ENCODE measurements around the gene PLA2G4E.

The PLA2G4E gene

GRCh38 chr15:41955100-41955499 lies 65.7 kb downstream of the PLA2G4E start:
- no peak for FAIRE-seq
- no peak for DNase-seq (ENCODE audit: insufficient read length, low spot score)
- TF ChIP-seq PAX5 (IDR thresholded peaks at IDR 0.05; ENCODE audit: insufficient read depth, low read length, severe bottlenecking) (no peak), TAF1 (IDR thresholded peaks at IDR 0.05; ENCODE audit: low read depth, low read length) (no peak), POU2F2 (IDR thresholded peaks at IDR 0.05; ENCODE audit: low read depth, low read length) (no peak)

GRCh38 chr15:41954036-41954435 lies 66.8 kb downstream of the PLA2G4E start:
- DNase-seq (ENCODE audit: insufficient read length, low spot score) (no peak), FAIRE-seq (no peak)
- TF ChIP-seq POU2F2 (IDR thresholded peaks at IDR 0.05; ENCODE audit: low read depth, low read length), result no peak
- TF ChIP-seq POLR2AphosphoS5 (IDR thresholded peaks at IDR 0.05; ENCODE audit: low read depth, low read length), result no peak

GRCh38 chr15:41952013-41952563 lies 68.8 kb downstream of the PLA2G4E start:
- TF ChIP-seq TAF1 (IDR thresholded peaks at IDR 0.05; ENCODE audit: low read depth, low read length) (no peak), POU2F2 (IDR thresholded peaks at IDR 0.05; ENCODE audit: low read depth, low read length) (no peak), POLR2A (IDR thresholded peaks at IDR 0.05; ENCODE audit: low read depth, low read length) (no peak), SPI1 (IDR thresholded peaks at IDR 0.05; ENCODE audit: low read depth, low read length) (no peak), POLR2AphosphoS5 (IDR thresholded peaks at IDR 0.05; ENCODE audit: low read depth, low read length) (no peak), PAX5 (IDR thresholded peaks at IDR 0.05; ENCODE audit: insufficient read depth, low read length, severe bottlenecking) (no peak)
- no peak for DNase-seq (ENCODE audit: insufficient read length, low spot score)
- FAIRE-seq, result no peak

GRCh38 chr15:41951571-41951970 lies 69.3 kb downstream of the PLA2G4E start:
- FAIRE-seq (no peak), DNase-seq (ENCODE audit: insufficient read length, low spot score) (no peak)
- TF ChIP-seq POU2F2 (IDR thresholded peaks at IDR 0.05; ENCODE audit: low read depth, low read length) (no peak), PAX5 (IDR thresholded peaks at IDR 0.05; ENCODE audit: insufficient read depth, low read length, severe bottlenecking) (no peak), TAF1 (IDR thresholded peaks at IDR 0.05; ENCODE audit: low read depth, low read length) (no peak), POLR2A (IDR thresholded peaks at IDR 0.05; ENCODE audit: low read depth, low read length) (no peak), SPI1 (IDR thresholded peaks at IDR 0.05; ENCODE audit: low read depth, low read length) (no peak), POLR2AphosphoS5 (IDR thresholded peaks at IDR 0.05; ENCODE audit: low read depth, low read length) (no peak)

- 0 out of 2 replicates have a peak, but pooled peaks have one; percentile 19 for TF ChIP-seq POLR2AphosphoS5 (IDR thresholded peaks at IDR 0.05; ENCODE audit: low read depth, low read length)
- no peak for TF ChIP-seq SPI1 (IDR thresholded peaks at IDR 0.05; ENCODE audit: low read depth, low read length)
- DNase-seq (ENCODE audit: insufficient read length, low spot score) (no peak), FAIRE-seq (peak; percentile 38)
Measured at GRCh38 chr15:41950489-41950888, 70.4 kb downstream of the PLA2G4E start.

- no peak for FAIRE-seq
- DNase-seq (ENCODE audit: insufficient read length, low spot score), result no peak
- no peak for TF ChIP-seq POLR2AphosphoS5 (IDR thresholded peaks at IDR 0.05; ENCODE audit: low read depth, low read length)
- TF ChIP-seq PAX5 (IDR thresholded peaks at IDR 0.05; ENCODE audit: insufficient read depth, low read length, severe bottlenecking), result no peak
- no peak for TF ChIP-seq POU2F2 (IDR thresholded peaks at IDR 0.05; ENCODE audit: low read depth, low read length)
- TF ChIP-seq TAF1 (IDR thresholded peaks at IDR 0.05; ENCODE audit: low read depth, low read length), result no peak
- no peak for TF ChIP-seq POLR2A (IDR thresholded peaks at IDR 0.05; ENCODE audit: low read depth, low read length)
- TF ChIP-seq SPI1 (IDR thresholded peaks at IDR 0.05; ENCODE audit: low read depth, low read length), result no peak
Measured at GRCh38 chr15:41950127-41950483, 70.7 kb downstream of the PLA2G4E start.

GRCh38 chr15:41949401-41950126 lies 71.3 kb downstream of the PLA2G4E start:
- TF ChIP-seq PAX5 (IDR thresholded peaks at IDR 0.05; ENCODE audit: insufficient read depth, low read length, severe bottlenecking) (no peak), POLR2AphosphoS5 (IDR thresholded peaks at IDR 0.05; ENCODE audit: low read depth, low read length) (no peak), POLR2A (IDR thresholded peaks at IDR 0.05; ENCODE audit: low read depth, low read length) (no peak), SPI1 (IDR thresholded peaks at IDR 0.05; ENCODE audit: low read depth, low read length) (no peak), TAF1 (IDR thresholded peaks at IDR 0.05; ENCODE audit: low read depth, low read length) (no peak), POU2F2 (IDR thresholded peaks at IDR 0.05; ENCODE audit: low read depth, low read length) (no peak)
- DNase-seq (ENCODE audit: insufficient read length, low spot score) (no peak), FAIRE-seq (no peak)

GRCh38 chr15:41948490-41948889 lies 72.4 kb downstream of the PLA2G4E start:
- FAIRE-seq (no peak), DNase-seq (ENCODE audit: insufficient read length, low spot score) (no peak)
- TF ChIP-seq SPI1 (IDR thresholded peaks at IDR 0.05; ENCODE audit: low read depth, low read length), result no peak
- no peak for TF ChIP-seq POLR2AphosphoS5 (IDR thresholded peaks at IDR 0.05; ENCODE audit: low read depth, low read length)

- peak; percentile 43 for FAIRE-seq
- TF ChIP-seq POLR2A (IDR thresholded peaks at IDR 0.05; ENCODE audit: low read depth, low read length) (no peak), POLR2AphosphoS5 (IDR thresholded peaks at IDR 0.05; ENCODE audit: low read depth, low read length) (0 out of 2 replicates have a peak, but pooled peaks have one; percentile 24), POU2F2 (IDR thresholded peaks at IDR 0.05; ENCODE audit: low read depth, low read length) (no peak), SPI1 (IDR thresholded peaks at IDR 0.05; ENCODE audit: low read depth, low read length) (no peak), TAF1 (IDR thresholded peaks at IDR 0.05; ENCODE audit: low read depth, low read length) (no peak), PAX5 (IDR thresholded peaks at IDR 0.05; ENCODE audit: insufficient read depth, low read length, severe bottlenecking) (no peak)
- DNase-seq (ENCODE audit: insufficient read length, low spot score), result no peak
Measured at GRCh38 chr15:41946970-41947369, 73.9 kb downstream of the PLA2G4E start.

GRCh38 chr15:41945731-41946130 lies 75.1 kb downstream of the PLA2G4E start:
- peak; percentile 26 for FAIRE-seq
- no peak for DNase-seq (ENCODE audit: insufficient read length, low spot score)
- TF ChIP-seq POU2F2 (IDR thresholded peaks at IDR 0.05; ENCODE audit: low read depth, low read length), result no peak
- no peak for TF ChIP-seq POLR2A (IDR thresholded peaks at IDR 0.05; ENCODE audit: low read depth, low read length)
- TF ChIP-seq TAF1 (IDR thresholded peaks at IDR 0.05; ENCODE audit: low read depth, low read length), result no peak
- no peak for TF ChIP-seq SPI1 (IDR thresholded peaks at IDR 0.05; ENCODE audit: low read depth, low read length)
- TF ChIP-seq POLR2AphosphoS5 (IDR thresholded peaks at IDR 0.05; ENCODE audit: low read depth, low read length), result no peak
- no peak for TF ChIP-seq PAX5 (IDR thresholded peaks at IDR 0.05; ENCODE audit: insufficient read depth, low read length, severe bottlenecking)
